OCI-LY1 (cell line): ENCODE data around the gene NOP14.

Experiments used
- EZH2 ChIP-seq: fragments of 200-600 bp; sonication (generic), shearing (Covaris generic); IDR thresholded peaks from 2 replicates; pipeline ENCODE4 v1.8.0; 2017; ENCODE audit warnings: borderline replicate concordance, mixed run types, mild to moderate bottlenecking, antibody characterized with exemption, low read length, moderate library complexity, mixed read lengths
- TF ChIP-seq, protein P1 (sequence below): fragments of 200-600 bp; sonication (generic), shearing (Covaris generic); IDR thresholded peaks from 2 replicates; pipeline ENCODE4 v1.5.1; 2017; ENCODE audit warnings: mild to moderate bottlenecking, antibody characterized with exemption, low read length, moderate library complexity, mixed read lengths

DNA sequence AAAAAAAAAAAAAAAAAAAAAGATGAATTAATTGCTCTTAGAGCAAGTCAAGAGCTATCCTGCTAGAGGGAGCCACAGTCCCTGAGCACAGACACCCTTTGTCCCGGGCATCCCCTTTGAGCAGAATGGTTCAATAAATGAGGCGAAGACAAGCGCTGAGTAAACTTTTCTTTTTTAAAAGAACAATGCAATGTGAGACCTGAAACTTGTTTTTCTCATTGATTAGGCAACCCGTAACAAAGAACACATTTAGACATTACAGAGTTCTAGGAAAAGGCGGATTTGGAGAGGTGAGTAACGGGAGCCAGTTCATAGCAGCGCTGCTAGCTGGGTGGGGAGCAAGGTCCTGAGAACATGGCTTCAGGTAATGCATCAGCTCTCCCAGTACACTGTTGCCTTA, 46.2 kb upstream of the NOP14 start:
- TF ChIP-seq, protein P1, sequence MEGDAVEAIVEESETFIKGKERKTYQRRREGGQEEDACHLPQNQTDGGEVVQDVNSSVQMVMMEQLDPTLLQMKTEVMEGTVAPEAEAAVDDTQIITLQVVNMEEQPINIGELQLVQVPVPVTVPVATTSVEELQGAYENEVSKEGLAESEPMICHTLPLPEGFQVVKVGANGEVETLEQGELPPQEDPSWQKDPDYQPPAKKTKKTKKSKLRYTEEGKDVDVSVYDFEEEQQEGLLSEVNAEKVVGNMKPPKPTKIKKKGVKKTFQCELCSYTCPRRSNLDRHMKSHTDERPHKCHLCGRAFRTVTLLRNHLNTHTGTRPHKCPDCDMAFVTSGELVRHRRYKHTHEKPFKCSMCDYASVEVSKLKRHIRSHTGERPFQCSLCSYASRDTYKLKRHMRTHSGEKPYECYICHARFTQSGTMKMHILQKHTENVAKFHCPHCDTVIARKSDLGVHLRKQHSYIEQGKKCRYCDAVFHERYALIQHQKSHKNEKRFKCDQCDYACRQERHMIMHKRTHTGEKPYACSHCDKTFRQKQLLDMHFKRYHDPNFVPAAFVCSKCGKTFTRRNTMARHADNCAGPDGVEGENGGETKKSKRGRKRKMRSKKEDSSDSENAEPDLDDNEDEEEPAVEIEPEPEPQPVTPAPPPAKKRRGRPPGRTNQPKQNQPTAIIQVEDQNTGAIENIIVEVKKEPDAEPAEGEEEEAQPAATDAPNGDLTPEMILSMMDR: peak; percentile 6; the same call in 1 of the 2 replicates
- no peak for TF ChIP-seq EZH2
